A172 (cell line): Measurements from ENCODE around the gene TENM4. TPM values are rescaled to one million over a fixed set of nuclear protein-coding genes. Genes with fewer than 3 reads are reported as not detected.

Source experiments
- DNase-seq: peaks from one replicate; pipeline ENCODE4 v3.0.0-alpha.2; 2015; ENCODE audit warnings: low spot score
- total RNA-seq: library from RNA; depleted of rRNA; stranded (reverse); fragments of >200 nt; shearing (Covaris generic); gene quantifications from 2 replicates; pipeline ENCODE4 v1.2.3, GENCODE V29; 2014

TENM4 gene
- total RNA-seq, 1 experiment from 2014 or later = 0.91 TPM

DNA sequence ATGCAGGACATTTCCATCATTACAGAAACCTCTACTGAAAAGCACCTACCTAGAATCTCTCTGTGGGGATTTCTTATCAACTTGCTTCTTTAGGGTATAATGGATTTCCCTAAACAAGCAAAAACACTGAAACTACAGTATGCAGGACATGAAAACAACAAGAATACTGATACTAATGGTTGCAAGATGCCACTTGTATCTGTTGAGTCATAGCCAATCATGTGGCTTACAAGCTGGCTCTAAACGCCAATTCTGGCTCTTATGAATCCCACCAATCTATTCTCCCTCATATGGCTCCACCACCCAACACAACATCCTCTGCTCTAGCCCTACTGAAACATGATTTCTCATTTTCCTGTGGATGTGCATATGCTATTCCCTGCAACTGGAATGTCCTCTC is 22.6 kb downstream of the TENM4 start:
- no peak for DNase-seq

DNA sequence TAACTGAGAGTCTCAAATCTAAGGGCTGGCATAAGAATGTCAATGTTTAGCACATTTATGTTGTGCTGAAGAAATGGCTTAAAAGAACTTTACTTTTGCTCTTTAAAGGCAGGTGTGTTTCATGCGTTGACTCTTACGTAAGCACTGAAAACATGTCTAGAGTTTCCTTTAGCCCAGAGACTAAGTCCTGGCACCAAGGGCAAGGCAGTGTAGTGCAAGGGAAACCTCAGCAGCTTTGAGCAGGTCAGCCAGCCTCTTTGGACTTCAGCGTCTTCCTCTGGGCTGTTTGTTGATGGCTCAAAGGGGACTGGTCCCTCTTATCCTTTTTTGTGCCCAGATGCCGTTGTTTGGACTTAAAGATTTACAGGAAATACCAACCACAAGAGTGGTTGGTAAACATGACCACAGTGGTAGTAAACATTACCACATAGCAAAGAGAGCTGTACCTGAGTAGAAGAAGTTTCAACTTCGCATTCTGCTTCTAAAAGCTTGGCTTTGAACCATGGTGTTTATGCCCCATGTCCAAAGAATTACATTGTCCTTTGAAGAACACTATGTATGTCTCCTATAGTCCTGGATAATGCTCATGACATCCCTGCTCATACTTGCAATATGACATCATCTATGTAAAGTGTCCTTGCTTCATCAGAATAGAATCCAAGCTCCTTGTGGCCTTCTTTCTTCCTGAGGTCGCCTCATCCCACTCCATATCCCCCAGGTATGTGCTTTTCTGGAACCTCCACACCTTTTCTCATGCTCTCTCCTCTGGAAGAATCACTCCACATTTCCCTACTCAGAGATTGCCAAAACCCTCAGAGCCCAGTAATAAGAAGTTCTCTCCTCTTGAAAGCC is 23.5 kb downstream of the TENM4 start:
- no peak for DNase-seq

DNA sequence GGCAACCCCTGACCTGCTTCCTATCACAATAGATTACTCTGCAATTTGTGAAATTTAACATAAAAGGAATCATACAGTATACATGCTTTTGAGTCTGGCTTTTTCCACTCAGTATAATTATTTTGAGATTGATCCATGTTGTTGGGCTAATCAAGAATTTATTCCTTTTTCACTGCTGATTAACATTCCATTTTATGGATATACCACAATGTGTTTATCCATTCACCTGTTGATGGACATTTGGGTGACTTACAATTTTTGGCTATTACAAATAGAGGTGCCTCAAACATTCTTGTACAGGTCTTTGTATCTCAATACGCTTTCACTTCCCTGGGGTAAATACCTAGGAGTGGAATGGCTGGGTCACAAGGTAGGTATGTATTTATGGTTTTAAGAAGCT is 24.9 kb downstream of the TENM4 start:
- no peak for DNase-seq

DNA sequence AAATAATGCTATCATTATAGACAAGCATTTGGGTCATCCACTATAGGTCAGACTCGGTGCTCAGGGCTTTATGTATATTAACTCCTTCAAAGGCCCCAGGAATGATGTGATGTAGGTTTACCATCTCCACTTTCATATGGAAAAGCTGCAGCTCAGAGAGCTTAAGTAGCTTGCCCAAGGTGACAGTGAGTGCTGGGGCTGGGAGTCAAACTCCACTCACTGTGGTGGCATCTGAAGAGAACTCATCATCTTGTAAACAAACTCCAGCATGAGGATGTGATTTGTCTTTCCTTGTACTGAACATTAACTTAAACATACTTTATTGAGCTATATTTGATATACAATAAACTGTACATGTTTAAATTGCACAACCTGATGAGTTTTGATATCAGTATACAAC is 25.4 kb downstream of the TENM4 start:
- DNase-seq = no peak

DNA sequence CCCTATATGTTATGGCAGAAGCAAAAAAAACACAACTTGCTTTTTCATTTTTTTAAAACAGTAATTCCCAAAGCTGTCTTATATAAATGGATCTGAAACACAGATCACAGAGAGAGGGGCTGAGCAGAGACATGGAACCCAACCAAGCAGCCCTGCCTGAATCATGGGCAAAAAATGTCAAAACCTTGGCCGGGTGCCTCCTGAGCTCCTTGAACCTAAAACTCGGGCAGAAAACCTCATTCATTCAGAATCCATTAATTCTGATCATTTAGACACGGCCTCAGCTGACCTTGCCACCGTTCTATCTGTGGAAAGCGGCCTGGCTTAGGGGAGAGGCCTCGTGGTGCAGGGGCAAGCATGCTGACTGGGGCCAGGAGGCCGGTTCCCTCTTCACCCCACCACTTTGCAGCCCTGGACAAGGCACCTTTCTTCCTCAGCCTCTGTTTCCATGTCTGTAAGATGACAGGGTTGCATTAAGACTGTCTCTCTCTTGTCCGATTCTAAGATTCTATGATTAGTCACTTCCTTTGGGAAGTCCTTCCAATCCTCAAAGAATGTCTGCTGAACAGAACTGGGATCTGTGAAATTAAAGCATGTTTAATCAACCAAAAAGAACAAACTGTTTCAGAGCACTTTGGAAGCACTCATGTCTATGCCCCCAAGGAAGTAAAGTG is 26.0 kb downstream of the TENM4 start:
- peak; percentile 75 for DNase-seq

DNA sequence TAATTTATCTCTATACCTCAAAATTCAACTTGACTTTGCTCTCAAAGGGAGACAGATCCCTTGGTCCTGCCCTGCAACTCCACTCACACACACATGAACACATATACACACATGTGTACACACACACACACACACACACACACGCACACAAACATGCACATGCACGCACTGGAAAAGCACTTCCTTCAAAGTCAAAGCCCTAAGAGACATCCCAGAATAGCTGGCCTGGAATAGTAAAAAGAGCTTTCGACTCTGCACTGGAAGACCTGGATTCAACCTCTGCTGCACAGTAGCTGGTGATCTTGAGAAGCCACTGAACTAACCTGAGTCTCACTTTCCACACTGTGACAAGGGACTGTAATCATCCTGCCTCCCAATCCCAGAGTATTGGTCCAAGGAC is 26.8 kb downstream of the TENM4 start:
- no peak for DNase-seq

DNA sequence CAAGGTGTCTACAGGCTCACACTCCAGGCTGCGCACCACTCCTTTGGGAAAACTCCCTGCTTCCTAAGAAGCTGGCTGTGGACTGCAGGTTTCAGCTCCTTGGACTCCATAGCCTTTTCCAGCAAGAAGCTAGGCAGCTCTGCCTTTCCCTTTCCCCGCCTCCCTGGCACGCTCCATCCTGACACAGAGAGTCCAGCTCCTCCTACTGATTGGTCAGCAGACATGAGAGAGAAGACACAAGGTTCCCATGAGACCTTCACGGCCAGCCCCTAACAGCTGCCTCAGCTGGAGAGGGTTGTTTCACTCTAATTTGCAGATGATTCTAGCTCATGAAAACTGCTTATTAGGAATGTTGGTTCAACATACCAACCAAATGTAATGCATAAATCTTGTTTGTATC is 27.6 kb downstream of the TENM4 start:
- DNase-seq = peak; percentile 82

DNA sequence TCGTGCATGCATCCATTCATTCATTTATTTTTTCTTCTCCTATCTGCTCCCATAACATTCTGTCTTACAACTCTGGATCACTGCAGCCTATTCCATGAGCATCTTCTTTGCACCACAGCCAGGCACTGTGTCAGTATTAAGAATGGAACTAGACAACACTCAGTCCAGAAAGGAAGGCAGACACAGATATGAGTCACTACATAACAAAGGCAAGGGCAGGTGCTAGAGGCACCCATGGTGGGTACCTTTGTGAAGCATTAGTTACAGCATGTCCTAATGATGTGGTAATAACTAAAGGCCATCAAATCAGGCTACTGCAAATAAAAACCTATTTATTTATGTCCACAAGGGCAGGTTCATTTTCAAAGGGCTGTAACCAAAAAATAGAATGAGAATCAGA is 28.1 kb downstream of the TENM4 start:
- peak; percentile 25 for DNase-seq

DNA sequence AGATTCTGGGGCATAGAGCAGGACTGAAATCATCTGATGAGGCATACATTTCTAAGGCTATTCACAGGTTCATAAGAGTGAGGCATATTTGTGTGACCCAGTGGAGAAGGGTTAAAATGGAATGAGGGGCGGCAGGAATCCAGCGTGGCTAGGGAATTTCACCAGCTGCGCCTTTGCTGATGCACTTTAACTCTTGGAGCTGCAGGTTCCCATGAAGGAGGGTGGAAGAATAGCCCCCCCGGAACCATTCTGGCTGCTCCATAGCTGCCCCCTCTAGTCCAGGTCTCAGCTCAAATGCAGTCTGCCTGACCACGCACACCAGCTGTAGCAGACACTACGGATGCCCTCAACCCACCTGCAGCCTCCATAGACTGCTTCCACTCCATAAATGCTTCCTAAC is 31.5 kb downstream of the TENM4 start:
- no peak for DNase-seq

DNA sequence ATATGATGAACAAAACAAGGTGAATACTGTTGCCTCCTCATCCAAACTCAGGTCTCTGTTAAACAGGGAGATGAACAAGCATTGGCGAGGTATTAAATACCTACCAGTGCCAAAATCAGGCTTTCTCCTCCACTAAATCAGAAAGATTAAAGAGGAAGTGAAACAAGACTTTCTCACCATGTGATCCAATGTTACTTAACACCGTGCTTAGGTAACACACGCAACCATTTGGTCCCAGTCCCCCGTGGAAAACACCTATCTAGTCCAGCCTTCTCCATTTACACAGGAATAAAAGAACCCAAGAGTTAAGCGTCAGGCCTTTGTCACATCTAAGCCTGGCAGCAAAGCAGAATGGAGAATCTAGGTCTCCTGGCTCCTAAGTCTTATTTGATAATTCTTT is 34.5 kb downstream of the TENM4 start:
- DNase-seq = no peak

DNA sequence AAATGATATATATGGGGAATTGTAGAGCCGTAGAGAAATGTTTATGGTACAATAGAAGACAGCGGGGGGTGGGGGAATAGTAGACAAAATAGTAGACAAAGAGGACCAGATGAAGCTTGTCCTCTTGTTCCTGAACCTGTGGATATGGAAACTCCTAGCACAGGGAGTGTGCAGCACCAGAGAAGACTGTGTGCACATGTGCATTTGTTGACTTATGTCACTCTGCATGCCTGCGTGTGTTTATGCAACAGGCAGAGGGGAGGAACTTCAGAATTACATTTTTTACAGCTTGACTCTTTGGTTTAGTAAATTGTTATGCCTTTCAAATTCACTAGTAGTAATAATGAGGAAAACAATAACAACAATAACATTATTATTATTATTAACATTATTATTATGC is 36.0 kb downstream of the TENM4 start:
- no peak for DNase-seq

DNA sequence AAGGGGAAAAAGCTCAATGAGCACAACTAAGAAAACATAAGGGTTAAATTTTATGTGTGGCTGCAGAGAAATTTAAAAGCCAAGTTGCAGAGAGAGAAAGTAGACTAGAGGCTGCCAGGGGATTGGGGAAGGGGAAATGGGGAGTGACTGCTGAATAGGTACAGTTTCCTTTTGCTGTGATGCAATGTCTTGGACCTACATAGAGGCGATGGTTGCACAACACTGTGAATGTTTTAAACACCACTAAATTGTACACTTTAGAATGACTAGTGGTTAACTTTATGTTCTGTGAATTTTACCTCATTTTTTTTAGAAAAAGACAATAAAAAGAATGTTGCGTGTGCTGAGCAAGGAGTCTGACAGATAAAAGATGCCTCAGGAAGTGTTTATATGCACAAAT is 36.5 kb downstream of the TENM4 start:
- no peak for DNase-seq

DNA sequence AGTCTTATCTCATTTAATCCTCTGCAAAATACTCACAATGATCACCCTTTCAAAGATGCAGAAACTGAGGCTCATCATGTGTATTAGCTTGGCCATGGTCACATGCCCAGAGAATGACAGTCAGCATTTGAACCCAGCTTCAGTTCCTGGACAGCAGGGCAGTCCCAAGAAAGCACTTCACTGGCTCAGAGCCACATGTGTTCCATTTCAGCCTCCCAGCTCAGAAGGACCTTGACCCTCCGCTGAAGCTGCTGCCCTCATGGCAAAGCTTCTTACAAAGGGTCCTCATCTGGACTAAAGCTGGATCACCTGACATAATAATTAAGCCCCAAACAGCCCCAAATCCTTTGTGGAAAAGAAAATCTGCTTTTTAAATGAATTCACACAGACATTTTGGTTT is 37.0 kb downstream of the TENM4 start:
- DNase-seq = no peak

DNA sequence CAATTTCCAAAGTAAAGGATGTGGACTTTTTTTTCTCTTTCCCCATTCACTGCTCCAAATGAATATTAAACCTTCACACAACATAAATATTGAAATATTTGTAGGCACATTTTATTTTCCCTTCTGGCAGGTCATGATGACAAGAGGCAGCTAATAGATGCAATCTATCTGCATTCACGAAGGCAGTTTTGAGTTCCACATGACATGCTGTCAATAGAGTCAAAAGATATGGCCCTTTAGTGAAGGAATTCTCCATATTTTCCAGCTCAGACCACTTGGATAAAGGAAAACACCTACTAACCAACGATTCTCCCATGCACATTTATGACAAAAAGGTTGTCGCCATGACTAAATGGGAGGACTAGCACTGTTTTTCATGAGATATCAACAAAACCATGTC is 37.9 kb downstream of the TENM4 start:
- DNase-seq = no peak

DNA sequence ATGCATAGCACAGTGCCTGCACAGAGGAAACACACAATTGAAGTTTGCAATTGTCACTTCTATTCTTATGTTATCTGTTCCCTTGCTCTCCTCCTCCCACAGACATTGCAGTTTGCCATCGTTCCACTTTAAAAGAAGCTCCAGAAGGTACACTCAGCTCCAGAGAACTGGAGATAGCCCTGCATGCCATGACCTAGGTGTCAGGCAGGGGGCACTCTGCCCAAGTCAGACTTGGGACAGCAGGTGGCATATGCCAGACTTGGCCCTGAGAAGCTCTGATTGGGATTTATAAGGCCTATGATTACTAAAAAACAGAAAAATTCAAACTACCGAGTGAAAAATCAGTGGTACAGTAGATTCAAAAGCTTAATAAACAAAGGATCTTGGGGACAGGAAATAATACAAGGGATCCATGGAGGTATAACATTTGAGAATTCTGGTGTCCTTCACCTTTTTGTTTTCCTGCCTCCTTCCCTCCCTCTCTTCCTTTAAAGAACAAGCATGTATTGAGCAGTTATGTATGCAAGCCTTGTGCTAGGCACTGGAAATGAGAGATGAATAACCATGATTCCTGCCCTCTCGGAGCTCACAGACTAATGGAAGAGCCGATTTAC is 40.0 kb downstream of the TENM4 start:
- peak; percentile 29 for DNase-seq

DNA sequence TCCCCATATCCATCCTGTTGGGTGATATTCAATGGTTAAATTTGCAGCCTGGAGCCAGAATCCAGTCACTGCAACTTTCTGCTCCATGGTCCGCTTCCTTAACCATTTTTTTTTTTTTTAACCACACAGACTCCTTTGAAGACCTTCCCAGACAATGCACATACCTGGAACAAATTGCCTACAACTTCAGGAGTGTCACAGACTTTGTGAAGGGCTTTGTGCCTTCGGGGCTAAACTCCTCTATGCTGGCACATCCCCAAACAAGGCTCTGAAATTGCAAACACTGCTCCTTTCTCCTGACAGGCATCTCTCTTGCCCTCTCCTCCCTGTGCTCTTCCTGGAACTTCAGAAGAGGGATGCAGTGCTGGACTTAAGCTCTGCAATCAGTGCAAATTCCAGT is 40.6 kb downstream of the TENM4 start:
- DNase-seq = no peak

DNA sequence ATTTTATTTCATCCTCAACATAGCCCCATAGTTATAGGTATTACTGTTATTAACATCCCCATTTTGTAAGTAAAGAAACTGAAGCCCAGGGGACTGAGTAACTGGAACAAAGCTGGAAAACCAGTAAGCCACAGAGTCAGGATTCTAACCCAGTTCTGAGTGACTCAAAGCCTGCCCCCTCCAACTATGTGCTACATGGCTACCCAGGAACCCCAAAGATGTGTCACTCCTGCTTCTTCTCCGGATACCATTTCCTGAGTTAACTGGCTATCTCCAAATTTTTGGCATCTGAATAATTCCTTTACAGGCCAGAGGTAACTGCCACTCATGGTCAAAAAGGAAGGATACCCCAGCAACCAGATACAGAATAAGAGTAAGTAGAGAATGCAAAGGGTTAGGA is 43.6 kb downstream of the TENM4 start:
- no peak for DNase-seq

DNA sequence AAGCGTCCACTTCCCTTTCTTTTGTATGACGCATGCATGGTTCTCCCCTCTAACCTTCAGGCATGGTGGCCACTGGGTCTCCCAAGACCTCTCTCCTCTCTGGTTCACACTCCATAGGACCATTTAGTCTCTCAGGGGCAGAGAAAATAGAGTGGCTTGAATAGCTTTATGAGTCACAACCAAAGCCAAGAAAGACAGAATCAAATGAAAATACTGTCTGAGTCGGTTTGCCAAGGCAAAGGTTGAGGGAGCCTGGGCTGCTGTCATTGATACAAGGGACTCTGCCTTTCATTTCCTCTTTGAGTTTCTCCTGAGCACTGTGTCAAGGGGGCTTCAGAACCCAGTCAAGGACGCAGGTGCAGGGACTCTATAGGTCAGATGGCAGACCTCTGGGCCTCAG is 44.2 kb downstream of the TENM4 start:
- DNase-seq = no peak

DNA sequence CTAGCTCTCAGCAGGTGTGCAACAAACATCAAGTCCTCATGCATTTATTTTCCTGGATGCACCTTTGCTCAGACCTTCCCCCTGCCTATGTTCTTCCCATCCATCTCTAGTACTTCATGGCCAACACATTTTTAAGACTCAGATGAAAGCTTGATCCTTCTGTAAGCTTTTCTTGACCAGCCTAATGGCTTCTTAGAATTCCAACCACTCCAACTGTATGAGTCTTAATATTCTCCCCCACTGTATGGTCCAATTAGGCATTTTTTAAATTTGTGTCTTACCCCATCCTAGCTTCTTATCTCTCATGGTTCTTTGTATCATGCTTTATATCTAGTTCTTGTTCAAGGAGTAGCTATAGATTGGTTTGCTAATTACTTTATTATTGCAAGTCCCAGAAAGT is 44.8 kb downstream of the TENM4 start:
- DNase-seq = no peak

DNA sequence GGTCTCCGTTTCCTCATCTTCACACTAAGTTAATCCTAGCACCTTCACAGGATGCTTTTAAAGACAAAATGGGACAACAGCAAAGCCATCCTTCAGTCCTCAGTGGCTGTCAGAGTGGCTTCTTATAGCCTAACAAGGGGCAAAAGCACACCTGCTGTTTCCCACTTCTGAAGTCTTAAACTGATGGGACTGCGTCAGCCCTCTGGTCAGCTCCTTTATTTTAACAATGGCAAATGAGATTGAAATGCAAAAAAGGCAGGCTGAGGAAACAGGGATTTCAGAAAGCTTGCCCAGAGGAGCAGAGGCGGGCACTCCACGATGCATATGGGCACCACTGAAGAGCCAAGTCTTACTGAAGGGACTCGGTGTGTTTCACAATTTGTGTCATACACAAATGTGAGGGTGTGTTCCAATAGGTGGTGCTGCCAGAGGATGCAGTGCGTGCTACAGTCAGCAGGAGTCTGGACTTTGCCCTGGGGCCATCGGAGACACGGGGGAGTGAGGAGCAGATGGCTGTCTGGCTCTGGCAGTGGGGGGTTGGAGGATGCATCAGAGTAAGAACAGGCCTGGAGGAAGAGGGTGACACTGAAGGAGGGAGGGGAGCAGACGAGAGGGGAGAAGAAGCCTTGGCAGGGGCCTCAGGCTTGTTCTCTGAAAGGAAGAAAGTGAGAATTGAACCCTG is 47.3 kb downstream of the TENM4 start:
- no peak for DNase-seq

DNA sequence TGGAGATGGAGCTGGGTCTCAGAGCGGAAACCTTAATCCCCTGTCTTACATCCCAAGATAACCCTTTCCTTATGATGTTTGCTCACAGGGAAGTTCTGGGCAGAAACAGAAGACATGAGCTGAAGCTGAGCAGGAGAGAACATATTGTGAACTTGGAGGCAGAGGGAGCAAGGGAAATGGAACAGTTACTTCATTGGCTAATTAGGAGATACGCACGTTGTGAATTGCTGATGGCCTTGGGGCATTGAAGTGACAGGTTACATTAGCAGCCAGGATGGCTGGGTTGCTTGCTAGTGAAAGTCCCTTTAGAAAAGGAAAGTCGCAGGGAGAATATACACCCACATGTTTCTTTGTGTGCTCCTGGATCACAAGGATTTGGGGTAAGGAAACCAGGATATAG is 48.7 kb downstream of the TENM4 start:
- DNase-seq = no peak

DNA sequence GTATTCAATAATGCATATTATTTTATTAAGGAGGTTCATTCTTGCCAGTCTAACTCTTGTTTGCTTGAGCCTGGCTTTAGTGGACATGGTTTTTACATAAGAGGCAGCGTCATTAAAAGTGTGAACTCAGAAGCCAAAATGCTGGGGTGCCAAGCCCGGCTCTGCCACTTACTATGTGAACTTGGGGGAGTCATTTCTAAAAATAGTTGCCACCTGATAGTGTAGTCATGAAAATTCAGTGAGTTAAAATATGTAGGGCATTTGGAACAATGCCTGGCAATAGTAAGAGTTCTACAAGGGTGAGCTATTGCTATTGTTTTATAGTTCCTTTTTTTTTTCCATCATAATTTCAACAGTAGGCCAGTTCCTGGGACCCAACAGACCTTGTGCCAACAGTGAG is 49.9 kb downstream of the TENM4 start:
- DNase-seq = no peak

DNA sequence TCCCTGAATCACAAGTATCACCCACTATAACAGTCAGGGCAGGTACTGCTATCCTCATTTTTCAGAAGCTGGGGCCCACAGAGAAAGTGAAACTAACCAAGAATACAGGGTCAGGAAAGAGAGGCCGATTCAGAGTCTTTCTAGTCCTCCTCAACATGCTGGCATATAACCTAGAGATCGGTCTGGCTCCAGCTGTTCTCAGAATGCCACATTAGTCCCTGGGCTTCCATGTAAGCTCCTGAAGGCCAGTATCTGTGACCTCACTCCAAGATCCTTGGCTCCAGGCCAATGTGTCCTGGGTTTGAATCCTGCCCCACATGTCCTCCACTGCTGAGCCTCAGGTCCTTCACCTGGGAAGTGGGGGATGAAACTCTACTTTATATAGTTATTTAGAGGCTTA is 50.4 kb downstream of the TENM4 start:
- no peak for DNase-seq
